Purkinje cell (primary cell): ENCODE data around the gene U2SURP. TPM values are rescaled to one million over a fixed set of nuclear protein-coding genes. Genes with fewer than 3 reads are reported as not detected.

Source experiments
- polyA plus RNA-seq: library from polyadenylated mRNA; unstranded; fragments of >200 nt; fragmentation: Nextera tagmentation; gene quantifications from 2 replicates; pipeline ENCODE4 v1.2.1, GENCODE V29; 2014

Gene U2SURP
- 156 and 202 TPM in 2 replicates for polyA plus RNA-seq

DNA sequence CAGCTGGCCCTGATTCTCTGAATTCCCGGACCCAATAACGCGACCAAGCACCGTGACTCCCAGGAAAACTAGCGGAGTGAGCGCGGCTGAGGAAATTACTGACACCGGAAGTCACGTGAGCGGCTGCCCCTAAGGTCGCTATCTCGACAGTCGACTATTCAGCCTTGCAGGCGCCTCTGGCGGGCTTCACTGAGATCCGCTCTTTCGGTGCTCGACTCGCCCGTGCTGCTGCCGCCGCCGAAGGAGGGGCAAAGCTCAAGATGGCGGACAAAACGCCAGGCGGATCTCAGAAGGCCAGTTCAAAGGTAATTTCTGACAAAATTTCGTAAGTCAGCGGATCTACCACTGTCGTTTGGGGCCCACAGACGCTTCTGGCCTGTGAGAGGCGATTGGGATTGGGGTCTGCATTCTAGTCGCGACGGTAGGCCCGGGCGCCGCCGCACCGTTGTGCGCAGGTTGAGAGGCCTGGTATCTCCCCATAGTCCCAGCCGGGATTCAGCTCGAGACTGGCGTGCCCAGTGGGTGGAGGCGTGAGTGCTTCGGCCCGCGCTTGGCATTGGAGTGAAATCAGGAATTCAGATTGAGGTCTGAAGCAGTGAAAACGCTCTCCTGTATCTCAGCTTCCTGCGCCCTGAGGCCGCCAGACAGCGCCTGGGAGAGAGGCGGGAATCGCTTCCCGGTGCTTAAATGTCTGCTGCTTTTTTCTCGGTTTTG lies at the start of gene U2SURP:
Gene U2SURP (plus strand): TSS at position 202 of the 714 bp plus-strand sequence. CDS start 59 bp downstream, at position 261.

DNA sequence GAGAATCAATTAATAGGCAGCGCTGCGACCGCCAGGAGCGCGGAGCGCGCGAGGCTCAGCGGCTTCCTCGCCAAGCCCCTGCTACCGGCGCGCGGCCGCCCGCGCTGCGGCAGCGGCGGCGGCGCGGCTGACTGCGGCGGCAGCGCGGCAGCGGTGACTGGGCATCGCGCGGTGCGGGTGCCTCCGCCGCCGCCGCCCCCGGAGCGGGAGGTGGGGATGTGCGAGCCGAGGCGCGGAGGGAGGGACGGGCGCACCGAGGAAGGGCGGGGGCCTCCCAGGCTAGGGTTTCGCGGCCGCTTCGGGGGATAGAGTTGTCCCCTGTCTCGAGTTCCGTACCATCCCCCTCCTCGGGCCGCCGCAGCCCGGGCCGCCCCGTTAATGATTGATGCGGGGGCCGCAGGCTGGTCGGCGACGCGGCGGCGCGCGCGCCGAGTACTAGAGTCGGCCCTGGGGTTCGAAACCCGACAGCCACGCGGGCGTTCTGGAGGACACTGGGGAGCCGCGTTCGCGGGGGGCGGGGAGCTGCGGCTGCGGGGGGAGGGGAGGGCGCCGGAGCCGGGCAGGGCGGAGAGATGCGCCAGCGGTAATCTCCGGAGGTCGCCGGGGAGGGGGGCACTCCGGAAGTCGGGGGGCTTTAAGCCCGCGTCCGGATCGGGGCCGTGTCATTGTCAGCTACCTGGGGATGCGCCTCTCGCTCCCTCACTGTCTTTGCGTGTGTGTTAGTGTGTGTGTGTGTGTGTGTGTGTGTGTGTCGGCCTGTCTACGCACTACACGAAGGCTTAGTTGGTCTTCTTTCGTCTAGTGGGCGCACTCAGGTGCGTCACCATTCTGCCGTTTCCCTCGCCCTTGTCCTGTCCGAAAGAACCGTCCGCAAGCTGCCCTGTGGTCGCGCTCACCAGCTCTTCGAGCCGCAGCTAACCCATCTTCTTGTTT lies 37.6 kb upstream of the U2SURP start, which contains the start of gene PAQR9:
Gene PAQR9 (minus strand): TSS at position 159 of the 933 bp plus-strand sequence. CDS start 338 bp downstream, outside the sequence.

Other genes starting within 250 kb of the U2SURP start
- gene PCOLCE2, start 112.5 kb upstream of the U2SURP start, polyA plus RNA-seq = not detected in 2 replicates
- 5.6 and 6.5 TPM in 2 replicates for gene PAQR9, start 37.9 kb upstream of the U2SURP start, polyA plus RNA-seq
- gene CHST2, start 118.2 kb downstream of the U2SURP start, polyA plus RNA-seq = 40.3 and 60.4 TPM in 2 replicates